ENCODE measurements around the gene SLC6A6.
"Not testable (repeated sequence)": the region's sequence is repeated elsewhere in the genome, so short reads cannot be mapped to it uniquely, and the experiment has no call there.

The SLC6A6 gene

DNA sequence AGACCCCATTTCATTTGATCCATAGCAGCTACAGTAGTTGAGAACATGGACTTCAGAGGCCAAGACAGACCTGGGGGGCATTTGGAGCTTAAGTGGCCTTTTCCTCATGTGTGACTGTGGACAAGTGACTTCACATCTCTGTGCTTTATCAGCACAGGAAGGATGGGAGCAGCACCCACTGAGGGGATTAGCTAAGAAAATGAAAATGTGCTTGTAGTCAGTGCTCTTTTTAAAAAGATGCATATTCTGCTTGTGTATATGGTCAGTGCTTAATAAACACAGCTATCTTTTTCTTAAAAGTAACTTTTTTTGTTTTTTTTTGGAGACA, 34.5 kb downstream of the SLC6A6 start:
- TF ChIP-seq GATA1 (IDR thresholded peaks at IDR 0.05; ENCODE audit: low read depth, low read length) (no peak), POLR2A (IDR thresholded peaks at IDR 0.05; ENCODE audit: low read length) (no peak)
- DNase-seq, result no peak

DNA sequence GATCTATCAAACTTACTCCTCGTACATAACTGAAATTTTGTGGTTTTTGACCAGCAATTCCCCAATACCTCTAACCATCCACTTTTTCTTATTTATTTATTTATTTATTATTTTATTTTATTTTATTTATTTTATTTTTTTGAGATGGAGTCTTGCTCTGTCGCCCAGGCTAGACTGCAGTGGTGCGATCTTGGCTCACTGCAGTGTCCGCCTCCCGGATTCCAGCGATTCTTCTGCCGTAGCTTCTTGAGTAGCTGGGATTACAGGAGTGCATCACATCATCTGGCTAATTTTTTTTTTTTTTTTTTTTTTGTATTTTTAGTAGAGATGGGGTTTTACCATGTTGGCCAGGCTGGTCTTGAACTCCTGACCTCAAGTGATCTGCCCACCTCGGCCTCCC, 35.3 kb downstream of the SLC6A6 start:
- not testable (repeated sequence) for DNase-seq

DNA sequence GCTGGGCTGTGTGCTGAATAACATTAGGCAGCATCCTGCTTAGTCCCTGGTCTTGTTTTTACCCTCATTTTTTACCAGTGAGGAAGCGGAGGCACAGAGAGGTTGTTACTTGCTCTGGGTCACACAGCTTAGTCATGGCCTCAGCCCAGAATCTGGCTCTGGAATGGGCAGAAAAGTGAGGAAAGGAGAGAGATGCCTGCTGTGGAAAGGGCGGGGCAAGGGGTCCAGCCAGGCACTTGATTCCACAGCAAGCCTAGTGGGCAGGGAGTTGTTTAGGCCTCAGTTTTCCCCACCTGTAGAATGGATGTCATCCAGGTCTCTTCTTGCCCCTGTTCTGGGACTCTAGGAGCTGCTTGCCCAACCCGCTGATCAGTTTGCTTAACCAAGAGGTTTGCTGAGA, 35.9 kb downstream of the SLC6A6 start:
- no peak for TF ChIP-seq POLR2A (IDR thresholded peaks at IDR 0.05; ENCODE audit: low read length)
- no peak for TF ChIP-seq GATA1 (IDR thresholded peaks at IDR 0.05; ENCODE audit: low read depth, low read length)
- DNase-seq, result no peak

DNA sequence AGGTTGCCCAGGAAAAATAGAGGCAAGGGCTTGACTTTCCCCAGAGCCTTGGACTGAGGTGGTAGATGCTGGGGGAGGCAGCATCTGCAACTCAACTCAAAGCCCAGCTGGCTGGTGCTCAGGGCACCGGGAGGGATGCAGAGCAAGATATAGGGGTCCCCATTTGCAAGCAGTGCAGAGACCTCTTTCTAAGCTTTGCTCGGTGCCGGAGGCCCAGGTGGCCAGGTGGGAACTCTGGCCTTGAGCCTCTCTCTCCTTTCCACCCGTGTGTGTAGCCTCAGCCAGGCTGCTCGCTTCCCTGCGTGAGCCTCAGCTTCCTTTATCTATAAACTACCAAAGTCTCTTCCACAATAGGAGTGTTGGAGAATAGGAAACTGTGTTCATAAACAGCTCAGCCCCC, 36.5 kb downstream of the SLC6A6 start:
- no peak for DNase-seq
- TF ChIP-seq GATA1 (IDR thresholded peaks at IDR 0.05; ENCODE audit: low read depth, low read length) (no peak), POLR2A (IDR thresholded peaks at IDR 0.05; ENCODE audit: low read length) (no peak)

DNA sequence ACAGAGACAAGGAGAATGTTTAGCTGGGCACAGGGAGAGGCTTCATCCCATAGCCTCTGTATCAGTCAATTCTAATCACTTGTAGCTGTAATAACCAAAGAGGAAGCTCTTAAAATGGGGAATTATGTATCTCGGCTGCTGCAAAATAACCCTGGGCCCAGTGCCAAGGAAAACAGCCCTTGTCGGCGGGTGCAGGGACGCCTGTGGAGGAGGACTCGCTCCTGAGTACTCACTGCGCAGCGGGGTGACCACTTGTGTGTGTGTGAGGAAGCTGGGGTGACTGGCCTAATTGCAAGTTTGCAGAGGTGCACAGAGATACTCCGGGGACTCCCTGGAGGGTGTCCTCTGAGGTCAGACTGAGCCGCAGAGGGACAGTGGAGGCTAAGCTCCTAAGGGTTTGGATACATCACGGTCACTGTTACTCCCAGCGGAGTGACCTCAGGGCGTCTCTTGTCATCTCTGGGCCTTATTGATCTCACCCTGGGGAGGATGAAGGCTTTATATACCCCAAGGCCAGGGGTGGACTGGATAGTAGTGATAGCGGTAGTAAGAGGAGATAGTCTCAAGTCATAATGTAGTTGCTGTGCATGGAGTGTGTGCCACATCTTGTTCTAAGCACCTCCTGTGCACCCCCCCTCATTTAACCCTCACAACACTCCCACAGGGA, 37.2 kb downstream of the SLC6A6 start:
- TF ChIP-seq POLR2A (IDR thresholded peaks at IDR 0.05; ENCODE audit: low read length) (no peak), GATA1 (IDR thresholded peaks at IDR 0.05; ENCODE audit: low read depth, low read length) (no peak)
- DNase-seq, result peak; percentile 38 to 42

DNA sequence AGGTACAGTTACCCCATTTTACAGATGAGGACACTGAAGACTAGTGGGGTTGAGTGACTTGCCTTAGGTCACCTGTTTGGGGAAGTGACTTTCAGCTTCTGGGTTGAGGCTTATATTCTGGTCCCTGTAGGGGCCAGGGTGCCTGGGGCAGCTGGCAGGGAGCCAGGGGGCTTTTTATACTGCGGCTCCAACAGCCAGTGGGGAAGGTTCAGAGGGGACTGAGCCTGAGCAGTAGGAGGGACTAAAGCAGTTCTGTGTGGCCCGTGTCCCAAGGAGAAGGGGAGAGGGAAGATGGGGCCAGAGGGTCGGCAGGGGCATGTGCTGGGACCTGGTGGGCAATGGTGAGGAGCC, 37.7 kb downstream of the SLC6A6 start:
- no peak for TF ChIP-seq POLR2A (IDR thresholded peaks at IDR 0.05; ENCODE audit: low read length)
- TF ChIP-seq GATA1 (IDR thresholded peaks at IDR 0.05; ENCODE audit: low read depth, low read length), result no peak
- DNase-seq, result no peak

DNA sequence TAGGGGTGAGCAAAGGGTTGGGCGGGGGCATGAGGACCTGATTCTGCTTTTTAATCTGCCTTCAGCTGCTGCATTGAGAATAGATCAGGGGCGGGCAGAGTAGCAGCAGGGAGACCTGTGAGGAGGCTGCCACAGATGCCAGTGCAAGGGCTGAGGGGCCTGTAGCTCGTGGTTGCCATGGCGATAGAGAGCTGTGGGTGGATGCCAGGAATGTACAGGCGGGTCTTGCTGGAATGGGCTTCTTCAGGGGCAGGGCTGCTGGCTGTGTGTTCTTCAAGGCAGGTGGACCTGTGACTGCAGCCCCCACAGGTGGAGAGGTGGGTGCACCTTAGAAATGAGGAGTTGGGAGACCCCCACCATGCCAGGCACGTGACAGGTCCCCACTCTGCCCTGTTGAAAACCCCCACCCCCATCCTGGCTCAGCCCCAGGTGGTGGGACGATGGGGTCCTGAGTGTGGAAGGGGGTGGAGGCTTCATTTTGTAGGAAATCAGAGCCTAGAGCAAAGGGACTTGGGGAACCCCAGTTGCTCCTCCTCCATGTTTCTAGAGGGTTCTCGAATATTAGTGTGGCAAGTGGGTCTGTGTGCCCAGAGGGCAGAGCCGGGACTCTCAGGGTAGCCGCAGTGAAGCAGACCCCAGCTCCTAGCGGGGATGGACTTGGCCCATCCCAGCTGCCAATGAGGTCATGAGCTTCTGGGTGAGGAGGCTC, 38.3 kb downstream of the SLC6A6 start:
- TF ChIP-seq GATA1 (IDR thresholded peaks at IDR 0.05; ENCODE audit: low read depth, low read length) (no peak), POLR2A (IDR thresholded peaks at IDR 0.05; ENCODE audit: low read length) (no peak)
- no peak for DNase-seq

DNA sequence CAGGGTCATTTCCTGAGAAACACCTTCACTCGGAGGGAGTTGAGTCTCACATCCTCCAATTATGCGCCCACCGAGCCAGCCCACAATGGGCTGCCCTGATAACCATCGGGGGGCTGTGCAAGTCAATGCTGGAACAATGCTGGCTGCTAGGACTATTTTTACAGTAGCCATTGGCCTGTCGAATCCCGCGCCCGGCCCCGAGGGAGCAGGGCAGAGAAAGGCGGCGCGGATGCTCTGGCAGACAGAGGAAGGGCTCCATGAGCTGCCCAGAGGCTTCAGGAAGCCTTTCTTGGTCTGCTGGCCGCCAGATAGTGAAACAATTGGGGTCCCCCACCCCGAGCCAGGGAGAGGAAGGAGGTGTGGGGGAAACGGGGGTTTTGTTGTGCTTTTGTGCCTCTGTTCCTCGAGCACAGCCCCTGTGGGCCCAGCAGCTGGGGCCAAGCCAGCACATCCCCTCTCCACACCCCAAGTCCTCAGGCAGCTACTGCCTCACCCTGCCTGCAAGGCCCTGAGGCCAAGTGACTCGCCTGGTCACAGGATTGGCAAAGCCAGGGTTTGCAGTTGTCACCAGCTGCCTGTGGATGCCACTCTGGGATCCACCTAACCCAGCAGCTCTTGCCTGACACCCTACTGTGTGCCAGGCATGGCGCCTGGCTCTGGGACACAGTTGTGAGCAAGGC, 39.0 kb downstream of the SLC6A6 start:
- DNase-seq, result no peak
- TF ChIP-seq POLR2A (IDR thresholded peaks at IDR 0.05; ENCODE audit: low read length) (no peak), GATA1 (IDR thresholded peaks at IDR 0.05; ENCODE audit: low read depth, low read length) (no peak)

DNA sequence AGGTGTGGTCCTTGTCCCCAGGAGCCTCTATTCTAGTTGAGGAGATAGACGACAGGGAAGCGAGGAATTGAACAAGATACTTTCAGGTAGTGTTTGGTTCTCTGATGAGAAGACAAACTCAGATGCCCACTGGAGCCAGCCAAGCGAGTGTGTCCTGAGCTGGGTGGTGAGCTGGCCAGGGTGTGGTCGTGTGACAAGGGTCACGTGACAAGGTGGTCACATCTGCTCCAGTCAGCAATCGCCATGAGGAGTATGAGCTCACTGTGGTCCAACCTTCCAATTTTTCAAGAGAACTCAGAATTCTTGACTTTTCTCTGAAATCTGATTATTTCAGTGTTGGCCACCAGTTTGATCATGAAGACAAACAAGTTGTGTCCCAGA, 39.5 kb downstream of the SLC6A6 start:
- peak; percentile 43 for TF ChIP-seq POLR2A (IDR thresholded peaks at IDR 0.05; ENCODE audit: low read length)
- no peak for TF ChIP-seq GATA1 (IDR thresholded peaks at IDR 0.05; ENCODE audit: low read depth, low read length)
- DNase-seq, result peak in 1 of 2 experiments; percentile 24

DNA sequence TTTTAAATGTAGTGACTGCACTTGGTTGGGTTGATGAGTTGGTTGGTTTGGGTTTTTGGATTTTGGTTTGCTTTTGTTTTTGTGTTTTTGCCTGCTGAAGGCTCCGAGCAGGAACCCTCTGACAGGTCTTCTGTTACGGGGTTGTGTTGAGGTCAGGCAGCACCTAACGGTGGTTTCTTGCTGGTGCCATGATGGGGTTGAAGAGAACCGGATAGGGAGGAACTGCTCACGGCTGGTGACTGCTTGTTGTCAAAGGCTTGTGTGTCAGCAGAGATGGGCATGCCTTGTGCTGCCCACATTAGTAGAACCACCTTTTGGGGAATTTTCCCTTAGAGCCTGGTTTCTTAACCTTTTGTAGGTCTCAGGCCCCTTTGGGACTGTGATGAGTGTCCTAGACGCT, 42.0 kb downstream of the SLC6A6 start:
- DNase-seq, result no peak
- TF ChIP-seq GATA1 (IDR thresholded peaks at IDR 0.05; ENCODE audit: low read depth, low read length) (no peak), POLR2A (IDR thresholded peaks at IDR 0.05; ENCODE audit: low read length) (no peak)

DNA sequence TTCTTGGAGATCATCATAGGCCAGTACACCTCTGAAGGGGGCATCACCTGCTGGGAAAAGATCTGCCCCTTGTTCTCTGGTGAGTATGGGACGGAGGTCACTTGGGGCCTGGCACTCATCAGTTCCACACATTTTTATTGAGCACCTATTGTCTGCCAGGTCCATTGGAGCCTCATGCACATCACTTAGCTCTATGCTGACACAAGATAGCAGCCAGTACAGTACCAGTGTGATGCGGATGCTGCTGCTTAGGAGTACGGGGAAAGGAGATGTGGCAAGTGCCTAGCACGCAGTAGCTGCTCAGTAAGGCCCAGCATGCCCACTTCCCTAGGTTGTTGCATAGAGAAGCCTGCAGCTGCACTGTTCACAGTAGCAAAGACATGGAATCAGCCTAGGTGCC, 43.4 kb downstream of the SLC6A6 start:
- no peak for TF ChIP-seq POLR2A (IDR thresholded peaks at IDR 0.05; ENCODE audit: low read length)

DNA sequence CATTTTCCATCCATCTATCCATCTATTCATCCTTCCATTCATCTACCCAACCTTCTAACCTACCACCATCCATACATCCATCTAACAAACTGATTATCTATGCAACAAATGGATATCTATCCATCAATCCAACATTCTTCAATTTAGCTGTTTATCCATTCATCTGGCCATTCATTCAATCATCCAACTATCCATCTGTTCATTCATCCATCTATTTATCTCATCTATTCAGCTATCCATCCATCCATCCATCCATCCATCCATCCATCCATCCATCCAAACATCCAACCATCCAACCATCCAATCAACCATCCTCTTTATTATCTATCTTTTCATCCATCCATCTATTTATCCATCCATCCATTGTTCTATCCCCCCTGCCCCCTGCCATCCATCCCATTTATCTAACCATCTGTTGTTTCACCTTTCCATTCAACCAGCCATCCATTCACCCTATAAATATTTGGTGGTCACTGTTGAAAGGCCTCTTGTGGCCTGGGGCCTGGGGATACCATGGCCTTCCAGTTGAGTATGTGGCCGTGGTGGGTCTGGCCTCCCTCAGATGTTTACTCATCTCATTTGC, 44.7 kb downstream of the SLC6A6 start:
- DNase-seq, result no peak
- TF ChIP-seq POLR2A (IDR thresholded peaks at IDR 0.05; ENCODE audit: low read length) (no peak), GATA1 (IDR thresholded peaks at IDR 0.05; ENCODE audit: low read depth, low read length) (no peak)

More for the DNA sequence above, 43.4 kb downstream of the SLC6A6 start:
- DNase-seq, result no peak

DNA sequence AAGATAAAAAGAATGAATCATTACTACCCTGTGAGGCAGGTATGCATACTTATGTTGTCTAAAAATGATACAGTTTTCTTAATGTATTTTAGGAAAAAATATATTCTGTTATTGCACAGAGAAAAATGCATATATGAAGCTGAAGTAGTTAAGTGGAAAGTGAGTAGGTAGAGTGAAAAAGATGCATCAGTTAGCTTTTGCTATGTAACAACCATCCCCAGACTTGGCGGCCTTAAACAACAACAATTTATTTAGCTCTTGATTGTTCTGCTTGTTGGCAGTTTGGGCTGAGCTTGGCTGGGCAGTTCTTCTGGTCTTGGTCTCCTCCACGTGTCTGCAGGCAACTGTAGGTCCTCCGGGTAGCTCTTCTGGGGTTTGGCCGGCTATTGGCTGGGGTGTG, 45.7 kb downstream of the SLC6A6 start:
- TF ChIP-seq POLR2A (IDR thresholded peaks at IDR 0.05; ENCODE audit: low read length), result no peak
- TF ChIP-seq GATA1 (IDR thresholded peaks at IDR 0.05; ENCODE audit: low read depth, low read length), result no peak
- no peak for DNase-seq

DNA sequence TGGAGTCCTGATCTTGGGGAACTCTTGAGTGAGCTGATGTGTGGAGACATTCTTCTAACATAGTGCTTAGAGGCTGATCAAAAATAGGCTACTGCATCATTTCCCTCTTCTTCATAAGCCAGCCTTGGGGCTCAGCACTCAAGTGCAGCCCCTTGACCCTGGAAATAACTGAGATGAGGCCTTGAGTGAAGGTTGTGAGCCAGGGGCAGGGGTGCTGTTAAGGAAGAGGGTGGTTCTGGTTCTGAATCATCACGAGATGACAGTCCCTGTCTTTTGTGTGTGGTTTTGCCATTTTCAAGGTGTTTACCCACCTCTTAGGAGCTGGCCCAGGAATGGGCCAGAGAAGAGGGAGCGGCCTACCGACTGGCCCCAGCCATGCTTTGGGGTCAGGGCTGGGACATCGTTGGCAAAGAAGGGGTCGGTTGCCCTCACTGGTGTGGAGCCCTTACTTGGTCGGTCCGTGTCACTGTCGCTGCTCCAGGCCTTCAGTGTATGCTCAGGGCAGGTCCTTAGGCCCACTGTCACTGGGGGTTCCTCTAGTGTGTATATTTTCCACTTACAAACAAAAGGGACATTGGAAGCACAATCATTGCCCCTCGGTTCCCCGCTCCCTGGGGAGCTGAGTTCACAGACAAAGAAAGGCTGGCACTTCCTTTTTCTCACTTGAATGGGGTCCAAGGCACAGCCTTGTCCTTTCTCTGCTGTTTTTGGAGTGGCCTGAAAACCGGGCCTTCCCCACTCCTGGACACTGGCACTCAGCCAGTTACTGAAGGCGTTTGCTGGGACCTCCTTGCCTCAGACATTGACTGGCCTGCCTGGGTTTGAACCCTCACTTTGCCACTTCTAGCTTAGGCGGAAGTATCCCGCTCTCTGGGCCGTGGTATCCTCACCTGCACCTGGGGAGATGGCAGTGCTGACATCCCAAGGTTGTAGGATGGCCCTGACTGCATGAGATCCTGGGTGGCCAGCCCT, 46.6 kb downstream of the SLC6A6 start:
- TF ChIP-seq POLR2A (IDR thresholded peaks at IDR 0.05; ENCODE audit: low read length) (no peak), GATA1 (IDR thresholded peaks at IDR 0.05; ENCODE audit: low read depth, low read length) (no peak)
- DNase-seq, result no peak

Data from erythroblast (primary cell).